ENCODE measurements around the gene SAMD8.
A peak's percentile ranks its signal among the peaks of the same experiment; 100 is the strongest.
"Not testable (repeated sequence)": the region's sequence is repeated elsewhere in the genome, so short reads cannot be mapped to it uniquely, and the experiment has no call there.

SAMD8 gene

DNA sequence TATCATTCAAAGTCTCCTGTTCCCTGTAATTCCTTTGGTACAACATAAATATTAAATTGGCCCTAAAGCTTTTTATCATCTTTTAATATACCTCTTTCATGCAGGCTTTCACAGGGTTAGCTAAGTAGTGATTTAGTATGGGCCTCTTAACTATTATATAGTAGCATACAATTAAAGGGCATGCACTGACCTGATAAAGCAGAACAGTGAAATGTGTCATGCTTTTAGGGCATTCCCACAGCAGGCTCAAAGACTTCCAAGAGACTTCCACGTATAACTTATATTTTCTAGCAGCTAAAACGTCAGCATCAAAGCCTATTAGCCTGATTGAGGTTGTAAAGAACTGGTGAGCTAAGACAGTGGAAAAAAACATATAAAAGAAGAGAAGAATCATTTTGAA, 35.3 kb downstream of the SAMD8 start:
- DNase-seq, result no peak

GRCh38 chr10:75150656-75151055, 39.2 kb downstream of the SAMD8 start:
- DNase-seq, result no peak

DNA sequence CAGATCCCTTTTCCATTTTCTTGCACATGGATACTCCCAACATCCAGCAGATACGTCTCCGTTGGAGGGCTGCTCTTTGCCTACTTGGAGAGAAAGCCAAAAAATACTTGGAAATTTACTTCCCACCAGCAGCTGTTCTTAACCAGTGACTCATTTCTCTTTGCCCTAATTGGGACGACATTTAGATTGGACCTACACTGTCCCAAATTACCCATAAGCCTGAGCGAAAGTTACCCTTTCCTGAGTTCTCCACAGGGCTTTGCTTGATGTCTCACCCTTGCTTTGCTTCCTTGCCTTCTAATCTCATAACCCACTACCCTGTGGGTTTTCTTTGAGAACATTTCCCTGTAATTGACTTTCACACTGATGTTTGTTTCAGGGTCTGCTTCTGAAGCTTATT, 48.1 kb downstream of the SAMD8 start:
- no peak for DNase-seq

DNA sequence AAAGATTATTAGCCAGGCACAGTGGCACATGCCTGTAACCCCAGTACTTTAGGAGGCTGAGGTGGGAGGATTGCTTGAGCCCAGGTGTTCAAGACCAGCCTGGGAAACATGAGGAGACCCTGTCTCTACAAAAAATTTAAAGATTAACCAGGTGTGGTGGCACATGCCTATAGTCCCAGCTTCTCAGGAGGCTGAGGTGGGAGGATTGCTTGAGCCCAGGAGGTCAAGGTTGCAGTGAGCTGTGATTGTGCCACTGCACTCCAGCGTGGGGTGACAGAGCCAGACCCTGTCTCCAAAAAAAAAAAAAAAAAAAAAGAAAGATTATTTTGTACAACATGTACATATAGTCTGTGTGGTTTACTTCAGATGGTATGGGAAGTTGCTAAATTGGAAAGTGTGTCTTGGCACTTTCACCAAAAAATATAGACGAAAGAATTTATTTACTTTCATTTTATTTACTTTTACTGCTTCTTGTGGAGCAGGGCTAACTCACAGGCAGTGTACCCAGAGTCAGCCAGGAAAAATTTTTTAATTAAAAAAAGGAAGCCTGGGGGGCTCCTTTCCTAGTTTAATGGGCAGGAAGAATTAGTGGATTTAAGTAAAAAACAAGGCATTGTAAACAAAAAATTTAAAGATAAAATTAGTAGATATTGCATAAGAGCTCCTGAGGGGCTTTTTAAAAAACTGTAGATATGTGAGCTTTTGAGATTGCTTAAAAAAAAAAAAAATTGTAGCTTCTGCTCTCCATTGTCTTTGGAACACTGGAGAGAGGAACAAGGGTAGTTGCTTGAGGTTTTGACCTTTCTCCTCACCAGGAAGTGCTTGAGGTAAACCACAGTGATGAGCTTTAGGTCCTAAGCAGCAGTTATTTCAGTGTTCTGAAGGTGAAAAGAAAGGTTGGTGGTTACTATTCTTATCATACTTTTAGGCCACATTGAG, 54.5 kb downstream of the SAMD8 start:
- no peak for DNase-seq

DNA sequence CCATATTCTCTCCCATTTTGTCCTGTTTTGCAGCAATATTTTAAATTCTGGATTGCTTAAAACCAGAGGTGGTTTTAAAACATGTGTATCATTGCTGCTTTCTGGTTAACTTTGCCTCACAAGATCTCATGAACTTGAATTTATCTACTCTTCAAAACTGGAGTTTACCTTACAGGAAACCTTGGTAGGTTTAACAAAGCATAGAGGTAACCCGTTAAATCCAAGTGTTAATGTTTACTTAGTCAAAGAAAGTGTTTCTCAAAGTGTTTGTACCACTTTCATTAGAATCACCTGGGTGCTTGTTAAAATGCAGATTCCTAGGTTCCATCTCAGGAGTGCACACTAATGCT, 55.1 kb downstream of the SAMD8 start:
- no peak for DNase-seq

DNA sequence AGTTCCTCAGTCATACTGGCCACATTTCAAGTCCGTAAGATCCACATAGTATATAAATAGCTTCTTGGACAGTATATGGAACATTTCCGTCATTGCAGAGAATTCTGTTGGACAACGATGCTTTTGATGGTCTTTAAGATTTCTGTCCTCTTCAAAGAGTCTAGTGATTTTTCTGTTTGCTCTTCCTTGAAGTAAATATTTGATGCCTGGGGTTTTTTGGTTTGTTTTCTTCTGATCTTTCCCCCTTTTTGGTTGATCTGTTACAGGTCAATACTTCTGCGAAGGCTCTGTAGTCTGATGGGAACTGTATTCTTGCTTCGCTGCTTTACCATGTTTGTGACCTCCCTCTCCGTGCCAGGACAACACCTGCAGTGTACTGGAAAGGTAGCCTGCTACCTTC, 56.8 kb downstream of the SAMD8 start:
- no peak for DNase-seq

GRCh38 chr10:75170215-75170614, 58.8 kb downstream of the SAMD8 start:
- no peak for DNase-seq

DNA sequence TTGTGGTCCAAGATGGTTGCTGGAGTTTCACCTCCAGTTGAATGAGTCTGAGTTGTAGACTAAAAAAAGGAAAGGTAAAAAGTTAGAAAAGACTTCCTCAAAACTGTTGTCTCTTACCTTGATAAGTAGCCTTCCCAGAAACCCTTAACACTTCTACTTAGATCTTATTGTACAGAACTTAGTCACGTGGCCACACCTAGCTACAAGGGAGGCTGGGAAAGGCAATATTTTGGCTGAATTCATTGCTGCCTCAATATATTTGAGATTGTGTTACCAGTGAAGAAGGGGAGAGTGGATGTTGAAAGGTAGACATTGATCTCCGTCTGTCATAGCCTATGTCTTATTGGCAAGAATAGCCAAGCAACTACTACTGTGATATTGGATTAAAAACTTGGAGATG, 63.6 kb downstream of the SAMD8 start:
- no peak for DNase-seq

GRCh38 chr10:75176046-75176445, 64.6 kb downstream of the SAMD8 start:
- no peak for DNase-seq

DNA sequence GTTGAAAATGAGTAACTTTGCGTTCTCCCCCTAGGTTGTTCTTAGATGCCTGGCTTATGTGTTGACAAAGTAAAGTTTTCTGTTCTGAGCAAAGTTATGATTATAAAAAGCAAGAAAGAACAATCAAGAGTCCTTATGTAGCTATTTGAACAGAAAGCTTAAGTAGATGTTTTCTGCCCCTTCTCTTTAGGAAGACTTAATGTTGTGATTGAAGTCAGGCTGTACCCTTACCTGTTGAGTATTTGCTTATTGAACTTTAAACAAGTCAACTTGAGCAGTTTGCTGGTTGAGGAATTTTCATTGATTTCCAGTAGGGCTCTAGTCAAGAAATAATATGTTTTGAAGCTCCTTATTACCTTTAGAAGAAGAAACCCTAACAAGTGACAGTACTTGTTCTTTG, 65.3 kb downstream of the SAMD8 start:
- no peak for DNase-seq

- DNase-seq, result no peak
These were observed 68.3 kb downstream of the SAMD8 start for GRCh38 chr10:75179657-75180177.

- no peak for DNase-seq
These were observed 69.1 kb downstream of the SAMD8 start for GRCh38 chr10:75180592-75180991.

DNA sequence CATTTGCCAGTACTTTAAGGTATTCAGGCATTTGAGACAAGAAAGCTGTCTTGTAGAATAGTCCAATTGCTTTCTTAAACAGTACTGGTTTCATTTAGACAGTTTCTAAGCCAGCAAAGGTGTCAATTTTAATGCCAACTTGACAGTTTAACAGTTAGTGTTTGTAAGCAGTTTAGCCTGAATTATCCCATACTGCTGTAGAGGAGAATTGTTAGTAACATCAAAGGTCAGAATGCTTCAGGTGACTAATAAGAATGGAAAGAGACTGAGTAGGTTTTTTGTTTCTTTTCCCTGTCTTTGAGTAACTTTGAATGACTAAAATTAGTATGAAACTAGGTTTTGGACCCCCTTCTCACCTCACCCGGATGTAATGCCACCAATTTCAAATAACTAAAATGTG, 69.6 kb downstream of the SAMD8 start:
- DNase-seq, result no peak

DNA sequence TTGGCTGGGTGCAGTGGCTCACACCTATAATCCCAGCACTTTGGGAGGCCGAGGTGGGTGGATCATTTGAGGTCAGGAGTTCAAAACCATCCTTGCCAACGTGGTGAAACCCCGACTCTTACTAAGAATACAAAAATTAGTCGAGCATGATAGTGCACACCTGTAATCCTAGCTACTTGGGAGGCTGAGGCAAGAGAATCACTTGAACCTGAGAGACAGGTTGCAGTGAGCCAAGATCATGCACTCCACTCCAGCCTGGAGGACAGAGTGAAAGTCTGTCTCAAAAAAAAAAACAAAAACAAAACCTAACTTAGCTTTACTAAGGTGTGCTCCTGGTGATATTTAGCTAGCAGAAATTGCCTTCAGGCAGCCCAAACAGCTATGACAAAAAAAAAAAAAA, 74.9 kb downstream of the SAMD8 start:
- DNase-seq, result no peak

- DNase-seq, result peak; percentile 21
These were observed 76.5 kb downstream of the SAMD8 start for GRCh38 chr10:75187961-75188426.

GRCh38 chr10:75188522-75188921, 77.1 kb downstream of the SAMD8 start:
- DNase-seq, result not testable (repeated sequence)

GRCh38 chr10:75189266-75190096, 78.0 kb downstream of the SAMD8 start:
- DNase-seq, result no peak

DNA sequence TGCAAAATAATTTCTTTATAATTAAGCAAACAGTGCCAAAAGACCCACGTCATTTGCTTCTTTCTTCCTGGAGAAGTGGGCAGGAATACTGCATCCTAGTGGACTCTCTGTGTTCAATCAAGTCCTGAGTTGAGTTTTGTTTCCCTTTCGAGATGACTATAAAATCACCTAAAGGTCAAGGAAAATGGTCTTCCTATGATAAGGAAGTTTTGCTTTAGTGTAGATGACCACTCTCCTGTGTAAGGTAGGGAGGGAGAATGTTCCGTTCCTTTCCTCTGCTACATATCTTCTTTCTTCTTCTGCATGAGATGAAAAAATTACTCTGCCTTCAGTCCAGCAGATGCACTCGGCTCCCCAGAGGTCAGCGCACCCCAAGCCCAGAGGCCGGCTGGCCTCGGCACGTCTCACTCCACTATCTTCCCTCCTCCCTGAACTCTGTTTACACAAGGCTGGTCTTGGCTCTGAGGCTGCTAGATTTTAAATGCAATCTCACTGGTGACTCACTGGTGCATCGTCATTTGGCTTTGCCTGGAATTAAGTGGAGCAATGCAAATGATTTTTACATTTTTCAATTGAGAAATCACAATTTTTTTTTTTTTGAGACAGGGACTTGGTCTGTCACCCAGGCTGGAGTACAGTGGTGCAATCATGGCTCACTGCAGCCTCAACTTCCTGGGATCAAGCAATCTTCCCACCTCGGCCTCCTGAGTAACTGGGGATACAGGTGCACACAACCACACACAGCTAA, 80.5 kb downstream of the SAMD8 start:
- DNase-seq, result peak; percentile 91

GRCh38 chr10:75194625-75195024, 83.2 kb downstream of the SAMD8 start:
- DNase-seq, result not testable (repeated sequence)

GRCh38 chr10:75195035-75195763, 83.7 kb downstream of the SAMD8 start:
- DNase-seq, result no peak

- no peak for DNase-seq
These were observed 85.6 kb downstream of the SAMD8 start for GRCh38 chr10:75197066-75197465.

GRCh38 chr10:75197906-75198305, 86.5 kb downstream of the SAMD8 start:
- DNase-seq, result no peak
